ENCODE results near the gene AP3B1.

Gene AP3B1

DNA sequence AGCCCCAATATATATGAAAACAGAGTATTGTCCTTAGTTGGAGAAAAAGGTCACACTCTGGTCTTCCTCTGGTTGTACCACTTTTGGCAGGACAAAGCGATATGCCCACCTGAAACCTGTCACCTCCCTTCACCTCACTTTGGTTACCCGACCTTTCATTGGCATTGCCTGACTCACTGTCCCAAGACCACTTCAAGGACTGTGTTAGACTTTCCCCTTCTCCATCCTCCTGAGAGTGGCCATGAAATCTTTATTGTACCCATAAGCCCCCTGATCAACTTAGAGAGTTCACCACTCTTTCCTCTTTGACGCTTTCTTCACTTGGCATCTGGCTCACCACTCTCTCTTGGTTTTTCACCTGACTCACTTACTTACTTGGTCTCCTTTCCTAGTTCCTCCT is 32.4 kb upstream of the AP3B1 start:
- Histone ChIP-seq H3K79me2 (ENCODE audit: insufficient read depth, low read length) (no peaks in the 10 kb centered on the region), H3K4me2 (ENCODE audit: low read depth, low read length, poor library complexity, severe bottlenecking) (no peak overlapping the region), H3K9me2 (replicated peaks; ENCODE audit: low read depth, low read length) (no peaks in the 10 kb centered on the region), H4K20me1 (ENCODE audit: insufficient read depth, low read length, poor library complexity, severe bottlenecking) (no peaks in the 10 kb centered on the region), H3K9ac (ENCODE audit: low read depth, low read length, poor library complexity, severe bottlenecking) (no peak overlapping the region), H3K4me3 (ENCODE audit: low read length, poor library complexity, severe bottlenecking) (no peak overlapping the region), H3K36me3 (ENCODE audit: insufficient read depth, low read length) (no peaks in the 10 kb centered on the region), H3K4me1 (ENCODE audit: insufficient read depth, low read length, poor library complexity, severe bottlenecking) (peaks cover 4% of the 10 kb centered on the region), H2AFZ (ENCODE audit: low read length) (no peak overlapping the region), H3F3A (ENCODE audit: low read depth) (no peaks in the 10 kb centered on the region), H3K9me3 (ENCODE audit: insufficient read depth, low read depth, low read length) (no peaks in the 10 kb centered on the region), H3K27me3 (ENCODE audit: insufficient read depth, low read length, poor library complexity, severe bottlenecking) (no peaks in the 10 kb centered on the region)
- TF ChIP-seq CTCF (conservative IDR thresholded peaks at IDR 0.05; ENCODE audit: low read length) = no peak
- TF ChIP-seq EZH2phosphoT487 (IDR thresholded peaks at IDR 0.05; ENCODE audit: borderline replicate concordance) = no peak

- H4K20me1 ChIP-seq (ENCODE audit: insufficient read depth, low read length, poor library complexity, severe bottlenecking) = no peaks in the 10 kb centered on the region
- no peaks in the 10 kb centered on the region for H3K79me2 ChIP-seq (ENCODE audit: insufficient read depth, low read length)
- H3K4me3 ChIP-seq (ENCODE audit: low read length, poor library complexity, severe bottlenecking) = no peak overlapping the region
- no peak for TF ChIP-seq EZH2phosphoT487 (IDR thresholded peaks at IDR 0.05; ENCODE audit: borderline replicate concordance)
- no peak for TF ChIP-seq CTCF (conservative IDR thresholded peaks at IDR 0.05; ENCODE audit: low read length)
- peaks cover under 1% of the 10 kb centered on the region for H3K4me1 ChIP-seq (ENCODE audit: insufficient read depth, low read length, poor library complexity, severe bottlenecking)
- no peak overlapping the region for H3K9ac ChIP-seq (ENCODE audit: low read depth, low read length, poor library complexity, severe bottlenecking)
- H3F3A ChIP-seq (ENCODE audit: low read depth) = no peaks in the 10 kb centered on the region
- H3K9me3 ChIP-seq (ENCODE audit: insufficient read depth, low read depth, low read length) = no peaks in the 10 kb centered on the region
- peak overlapping the region; percentile 54; the same call in 1 of the 2 replicates for H2AFZ ChIP-seq (ENCODE audit: low read length)
- no peaks in the 10 kb centered on the region for H3K9me2 ChIP-seq (replicated peaks; ENCODE audit: low read depth, low read length)
- H3K27me3 ChIP-seq (ENCODE audit: insufficient read depth, low read length, poor library complexity, severe bottlenecking) = no peaks in the 10 kb centered on the region
- no peaks in the 10 kb centered on the region for H3K36me3 ChIP-seq (ENCODE audit: insufficient read depth, low read length)
- H3K4me2 ChIP-seq (ENCODE audit: low read depth, low read length, poor library complexity, severe bottlenecking) = no peak overlapping the region
Observed at GRCh38 chr5:78323241-78323640, 28.7 kb upstream of the AP3B1 start.

DNA sequence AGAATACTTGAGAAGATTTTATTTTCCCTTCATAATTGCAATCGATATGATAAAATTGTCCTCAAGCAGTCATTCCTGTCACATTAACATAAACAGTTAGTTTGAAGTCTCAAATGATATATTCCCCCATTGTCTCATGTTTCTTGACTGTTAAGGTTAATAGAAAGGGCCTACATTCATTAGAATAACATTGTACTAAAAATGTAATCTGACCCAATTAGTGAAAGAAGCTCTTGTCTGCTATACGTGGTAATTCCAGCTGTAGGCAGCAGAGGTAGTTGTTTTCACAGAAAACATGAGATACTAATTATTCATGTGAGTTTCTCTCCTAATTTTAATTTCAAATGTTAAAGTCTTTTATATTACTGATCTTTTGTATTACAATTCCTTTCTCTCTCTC is 25.9 kb upstream of the AP3B1 start:
- no peaks in the 10 kb centered on the region for H3K79me2 ChIP-seq (ENCODE audit: insufficient read depth, low read length)
- no peak overlapping the region for H3K4me3 ChIP-seq (ENCODE audit: low read length, poor library complexity, severe bottlenecking)
- no peaks in the 10 kb centered on the region for H3F3A ChIP-seq (ENCODE audit: low read depth)
- no peak overlapping the region for H3K4me2 ChIP-seq (ENCODE audit: low read depth, low read length, poor library complexity, severe bottlenecking)
- H3K27me3 ChIP-seq (ENCODE audit: insufficient read depth, low read length, poor library complexity, severe bottlenecking) = no peaks in the 10 kb centered on the region
- no peak overlapping the region for H3K9ac ChIP-seq (ENCODE audit: low read depth, low read length, poor library complexity, severe bottlenecking)
- H4K20me1 ChIP-seq (ENCODE audit: insufficient read depth, low read length, poor library complexity, severe bottlenecking) = no peaks in the 10 kb centered on the region
- H3K9me3 ChIP-seq (ENCODE audit: insufficient read depth, low read depth, low read length) = no peaks in the 10 kb centered on the region
- H3K9me2 ChIP-seq (replicated peaks; ENCODE audit: low read depth, low read length) = no peaks in the 10 kb centered on the region
- no peaks in the 10 kb centered on the region for H3K36me3 ChIP-seq (ENCODE audit: insufficient read depth, low read length)
- TF ChIP-seq EZH2phosphoT487 (IDR thresholded peaks at IDR 0.05; ENCODE audit: borderline replicate concordance) = no peak
- peak; percentile 82 for TF ChIP-seq CTCF (conservative IDR thresholded peaks at IDR 0.05; ENCODE audit: low read length)
- no peaks in the 10 kb centered on the region for H3K4me1 ChIP-seq (ENCODE audit: insufficient read depth, low read length, poor library complexity, severe bottlenecking)
- H2AFZ ChIP-seq (ENCODE audit: low read length) = no peak overlapping the region
